Measurements from ENCODE around the gene DNAJA1.
"Not testable (repeated sequence)": the region's sequence is repeated elsewhere in the genome, so short reads cannot be mapped to it uniquely, and the experiment has no call there.

DNAJA1 gene

GRCh38 chr9:33024966-33025571 lies at the start of gene DNAJA1:
TSS of gene DNAJA1 (plus strand) at chr9:33025273. CDS start at chr9:33026485, 1,212 bp downstream.
- peak; percentile 92 for DNase-seq

- DNase-seq, result no peak
Observed at GRCh38 chr9:32978051-32978450, 47.0 kb upstream of the DNAJA1 start.

- DNase-seq, result no peak
Observed at GRCh38 chr9:32986971-32987370, 38.1 kb upstream of the DNAJA1 start.

GRCh38 chr9:32989660-32990059 lies 35.4 kb upstream of the DNAJA1 start:
- no peak for DNase-seq

GRCh38 chr9:32991897-32992594 lies 33.0 kb upstream of the DNAJA1 start:
- no peak for DNase-seq

GRCh38 chr9:32992595-32993238 lies 32.4 kb upstream of the DNAJA1 start:
- no peak for DNase-seq

- DNase-seq, result not testable (repeated sequence)
Observed at GRCh38 chr9:33000682-33001055, 24.4 kb upstream of the DNAJA1 start.

- DNase-seq, result not testable (repeated sequence)
Observed at GRCh38 chr9:33005335-33005734, 19.7 kb upstream of the DNAJA1 start.

- DNase-seq, result no peak
Observed at GRCh38 chr9:33007755-33008154, 17.3 kb upstream of the DNAJA1 start.

- no peak for DNase-seq
Observed at GRCh38 chr9:33011831-33012230, 13.2 kb upstream of the DNAJA1 start.

GRCh38 chr9:33012328-33013069 lies 12.6 kb upstream of the DNAJA1 start:
- DNase-seq, result no peak

GRCh38 chr9:33013962-33014664 lies 11.0 kb upstream of the DNAJA1 start:
- DNase-seq, result no peak

- DNase-seq, result no peak
Observed at GRCh38 chr9:33014665-33015014, 10.4 kb upstream of the DNAJA1 start.

GRCh38 chr9:33017283-33018041 lies 7.6 kb upstream of the DNAJA1 start:
- no peak for DNase-seq

- no peak for DNase-seq
Observed at GRCh38 chr9:33019797-33020196, 5.3 kb upstream of the DNAJA1 start.

- no peak for DNase-seq
Observed at GRCh38 chr9:33022303-33022702, 2.8 kb upstream of the DNAJA1 start.

GRCh38 chr9:33022755-33023154 lies 2.3 kb upstream of the DNAJA1 start:
- no peak for DNase-seq

GRCh38 chr9:33023661-33024060 lies 1.4 kb upstream of the DNAJA1 start:
- no peak for DNase-seq

- peak; percentile 54 for DNase-seq
Observed at GRCh38 chr9:33024126-33024965, 727 bp upstream of the DNAJA1 start.

- peak; percentile 85 for DNase-seq
Observed at GRCh38 chr9:33025572-33026342, 684 bp downstream of the DNAJA1 start.
